ENCODE data around the gene PTX4.

GRCh38 chr16:1534021-1535020 lies 45.6 kb upstream of the PTX4 start:
- TF ChIP-seq CTCF (conservative IDR thresholded peaks at IDR 0.05; ENCODE audit: low read depth in 2 of 2) (no peak; a peak in 1 of 4 replicates), EZH2 (IDR thresholded peaks at IDR 0.05; ENCODE audit: low read depth, unreplicated experiment) (no peak), JUNB (IDR thresholded peaks at IDR 0.05; ENCODE audit: unreplicated experiment) (no peak)
